Measurements from ENCODE around the gene WDFY2.

WDFY2 gene

DNA sequence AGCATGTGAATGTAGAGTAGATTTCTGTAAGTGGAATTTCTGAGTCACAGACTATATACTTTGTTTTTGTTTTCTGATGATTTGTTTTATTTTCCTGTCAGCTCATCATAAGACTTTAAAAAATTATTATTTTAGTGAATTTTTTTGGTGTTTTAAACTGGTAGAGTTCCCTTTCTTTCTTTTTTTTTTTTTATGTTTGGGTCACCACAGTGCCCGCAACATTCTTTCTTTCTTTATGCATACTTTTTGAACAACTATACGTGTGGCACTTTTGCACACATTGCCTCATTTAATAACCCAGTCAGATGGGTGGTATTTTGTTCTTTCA, 46.0 kb downstream of the WDFY2 start:
- intact Hi-C loops (cut with DNase I; ENCODE audit: low total_unique reads): no loop called here
- peaks cover 0 to 46% (median 12%) of the 10 kb centered on the region in 4 donors for H3K4me1 ChIP-seq

DNA sequence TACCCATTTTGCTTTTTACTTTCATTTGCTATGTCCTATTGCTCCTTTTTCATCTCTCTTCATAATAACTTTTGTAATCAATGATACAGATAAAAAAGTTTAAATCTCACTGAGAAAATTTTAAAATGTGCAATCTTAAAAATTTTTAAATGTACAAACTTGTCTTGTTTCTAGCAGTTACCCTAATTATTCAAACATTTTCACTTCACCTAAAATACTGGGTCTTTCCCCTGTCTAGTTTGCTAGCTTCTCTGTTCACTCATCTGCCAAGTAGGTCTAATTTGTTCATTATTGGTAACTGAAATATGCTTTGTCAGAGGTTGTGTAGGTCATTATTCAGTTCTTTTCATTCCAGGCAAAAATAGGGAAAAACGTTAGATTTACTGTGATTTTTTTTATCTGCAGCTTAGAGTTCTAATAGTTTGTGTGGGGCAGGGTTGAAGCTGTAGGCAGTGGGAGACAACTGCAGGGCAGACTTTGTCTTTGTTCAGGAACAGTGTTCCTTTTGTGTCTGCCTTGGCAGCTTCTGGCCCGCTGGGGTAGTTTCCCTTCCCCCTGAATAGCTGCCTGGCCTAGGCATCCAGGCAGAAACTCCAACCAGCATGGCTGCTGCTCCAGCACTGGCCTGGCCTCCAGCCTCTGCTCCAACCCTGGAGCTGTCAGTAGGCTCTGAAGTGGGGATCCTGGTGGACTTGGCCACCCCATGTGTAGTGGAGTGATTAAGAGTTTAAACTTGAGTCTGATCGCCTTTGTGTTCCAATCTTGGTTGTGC, 48.5 kb downstream of the WDFY2 start:
- no peak for DNase-seq

More for the DNA sequence above, 46.0 kb downstream of the WDFY2 start:
- no peak for TF ChIP-seq CTCF (IDR thresholded peaks at IDR 0.05)
- Histone ChIP-seq H3K9me3 (no peaks in the 10 kb centered on the region), H3K36me3 (no peaks in the 10 kb centered on the region), H3K27ac (no peak overlapping the region), H3K27me3 (no peaks in the 10 kb centered on the region), H3K4me3 (no peak overlapping the region)
- DNase-seq: no peak

DNA sequence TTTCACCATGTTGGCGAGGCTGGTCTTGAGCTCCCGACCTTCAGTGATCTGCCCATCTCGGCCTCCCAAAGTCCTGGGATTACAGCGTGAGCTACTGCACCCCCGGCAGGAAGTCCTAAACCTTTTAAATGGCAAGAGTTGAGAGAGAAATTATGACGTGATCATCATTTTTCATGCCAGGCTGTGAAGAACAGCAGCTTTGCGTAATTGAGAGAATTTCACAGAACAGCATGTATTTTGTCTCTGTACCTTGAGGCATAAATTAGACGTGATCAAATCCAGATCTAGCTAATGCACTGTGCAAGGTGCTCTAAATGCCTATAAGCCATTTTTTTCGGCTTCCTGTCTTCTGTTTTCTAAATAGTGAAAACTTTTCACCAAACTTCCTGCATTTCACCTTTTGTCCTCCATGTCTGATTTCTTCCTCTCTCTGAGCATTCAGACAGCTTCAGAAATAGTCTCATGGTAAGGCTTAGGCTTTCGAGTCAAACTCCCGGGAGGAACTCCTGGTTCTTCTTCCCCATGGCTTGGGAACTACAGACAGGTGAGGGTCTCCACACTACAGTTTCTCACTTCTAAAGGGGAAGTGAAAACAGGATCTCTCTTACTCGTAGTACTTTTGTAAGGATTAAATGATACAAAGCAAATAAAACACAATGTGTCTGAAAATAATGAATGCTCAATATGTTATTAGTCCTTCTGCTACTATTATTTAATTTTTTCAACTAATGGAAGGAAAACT, 51.0 kb downstream of the WDFY2 start:
- no peak overlapping the region for H3K27ac ChIP-seq
- no peak overlapping the region for H3K4me3 ChIP-seq
- H3K9me3 ChIP-seq: no peaks in the 10 kb centered on the region
- H3K4me1 ChIP-seq: peaks cover 0 to 54% (median 9%) of the 10 kb centered on the region in 4 donors
- no peaks in the 10 kb centered on the region for H3K36me3 ChIP-seq
- no peak for DNase-seq
- intact Hi-C loops (cut with DNase I; ENCODE audit: low total_unique reads): no loop called here
- no peak for TF ChIP-seq CTCF (IDR thresholded peaks at IDR 0.05)
- H3K27me3 ChIP-seq: no peaks in the 10 kb centered on the region

More for the DNA sequence above, 48.5 kb downstream of the WDFY2 start:
- Histone ChIP-seq H3K4me1 (peaks cover 0 to 43% (median 7%) of the 10 kb centered on the region in 4 donors), H3K36me3 (no peaks in the 10 kb centered on the region), H3K4me3 (no peak overlapping the region), H3K27me3 (no peaks in the 10 kb centered on the region), H3K27ac (no peak overlapping the region), H3K9me3 (no peaks in the 10 kb centered on the region)
- intact Hi-C loops (cut with DNase I; ENCODE audit: low total_unique reads): no loop called here
- TF ChIP-seq CTCF (IDR thresholded peaks at IDR 0.05): no peak

DNA sequence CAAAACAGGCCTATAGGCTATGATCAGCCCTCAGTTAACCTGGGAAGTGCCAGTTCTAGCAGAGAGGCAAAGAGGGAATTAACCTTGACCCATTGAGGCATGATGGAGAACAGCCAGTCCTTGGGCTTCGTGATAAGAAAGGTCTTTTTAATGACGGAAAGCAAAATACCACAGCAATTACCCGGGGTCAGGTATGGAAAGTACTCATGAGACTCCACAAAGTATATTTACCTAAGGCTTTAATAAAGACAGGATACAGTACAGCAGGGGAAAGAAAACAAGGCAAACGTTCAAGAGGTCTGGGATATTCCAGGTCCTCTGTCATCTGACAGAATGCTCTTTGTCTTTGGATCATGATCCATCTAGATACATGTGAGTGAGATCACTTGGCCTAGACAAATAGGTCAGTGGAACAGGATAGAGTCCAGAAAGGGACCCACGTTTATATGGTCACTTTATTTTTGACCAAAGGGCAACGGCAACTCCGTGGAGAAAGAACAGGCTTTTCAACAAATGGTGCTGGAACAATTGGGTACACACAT, 52.2 kb downstream of the WDFY2 start:
- intact Hi-C loops (cut with DNase I; ENCODE audit: low total_unique reads): no loop called here
- Histone ChIP-seq H3K4me1 (peaks cover 0 to 48% (median 9%) of the 10 kb centered on the region in 4 donors), H3K9me3 (no peaks in the 10 kb centered on the region), H3K36me3 (no peaks in the 10 kb centered on the region), H3K4me3 (no peak overlapping the region), H3K27ac (no peak overlapping the region), H3K27me3 (no peaks in the 10 kb centered on the region)
- no peak for TF ChIP-seq CTCF (IDR thresholded peaks at IDR 0.05)
- DNase-seq: no peak

DNA sequence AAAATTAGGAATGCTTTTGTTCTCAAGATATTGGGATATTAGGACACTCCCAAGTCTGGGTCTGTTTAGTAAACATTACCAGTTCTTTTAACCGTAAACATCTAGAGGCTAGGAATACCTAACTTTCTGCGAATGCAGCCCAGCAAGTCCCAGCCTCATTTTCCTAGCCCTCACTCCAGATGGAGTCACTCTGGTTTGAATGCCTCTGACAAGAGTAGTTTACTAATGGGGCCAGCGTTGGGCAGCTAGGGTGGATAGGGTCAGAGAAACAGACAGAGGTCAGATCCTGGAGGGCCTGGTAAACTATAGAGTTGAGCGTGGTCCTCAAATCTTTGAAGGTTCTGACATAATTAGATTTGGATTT, 53.6 kb downstream of the WDFY2 start:
- H3K36me3 ChIP-seq: no peaks in the 10 kb centered on the region
- H3K27ac ChIP-seq: no peak overlapping the region
- H3K4me1 ChIP-seq: peaks cover 0 to 44% (median 7%) of the 10 kb centered on the region in 4 donors
- no peaks in the 10 kb centered on the region for H3K27me3 ChIP-seq
- intact Hi-C loops (cut with DNase I; ENCODE audit: low total_unique reads): no loop called here
- no peak for TF ChIP-seq CTCF (IDR thresholded peaks at IDR 0.05)
- no peak overlapping the region for H3K4me3 ChIP-seq
- H3K9me3 ChIP-seq: no peaks in the 10 kb centered on the region
- DNase-seq: no peak

Data from tibial artery (tissue), 4 donors.